ENCODE results near the gene GMNN. TPM values are rescaled to one million over a fixed set of nuclear protein-coding genes. Genes with fewer than 3 reads are reported as not detected.
"Not testable (repeated sequence)": the region's sequence is repeated elsewhere in the genome, so short reads cannot be mapped to it uniquely, and the experiment has no call there.

GMNN gene
- total RNA-seq, result 10 to 100 TPM; 74.1 to 75.8 TPM

- no peaks in the 10 kb centered on the region for H3K27me3 Mint-ChIP-seq
- peak; percentile 98 for DNase-seq
- no peaks in the 10 kb centered on the region for H3K9me3 Mint-ChIP-seq
- H3K36me3 Mint-ChIP-seq, result peaks cover 30% of the 10 kb centered on the region
- peaks cover 24% of the 10 kb centered on the region for H3K4me1 Mint-ChIP-seq
- peak within 1 kb of the TSS; percentile 93 for H3K4me3 Mint-ChIP-seq
- H3K27ac Mint-ChIP-seq, result peak within 1 kb of the TSS; percentile 99
Observed at GRCh38 chr6:24774696-24775519, at the start of gene GMNN. GMNN (plus strand) TSS chr6:24774937; CDS start chr6:24777247, 2,310 bp downstream.

GRCh38 chr6:24730653-24731052, 44.1 kb upstream of the GMNN start:
- not testable (repeated sequence) for H3K27ac Mint-ChIP-seq, H3K4me1 Mint-ChIP-seq, H3K27me3 Mint-ChIP-seq, DNase-seq, H3K4me3 Mint-ChIP-seq
- peaks cover 18% of the 10 kb centered on the region for H3K9me3 Mint-ChIP-seq
- peaks cover 12% of the 10 kb centered on the region for H3K36me3 Mint-ChIP-seq

GRCh38 chr6:24731456-24732134, 43.1 kb upstream of the GMNN start:
- not testable (repeated sequence) for H3K27me3 Mint-ChIP-seq, DNase-seq, H3K4me1 Mint-ChIP-seq, H3K27ac Mint-ChIP-seq, H3K4me3 Mint-ChIP-seq
- H3K9me3 Mint-ChIP-seq, result peaks cover 18% of the 10 kb centered on the region
- H3K36me3 Mint-ChIP-seq, result peaks cover 12% of the 10 kb centered on the region

GRCh38 chr6:24734166-24734565, 40.6 kb upstream of the GMNN start:
- Mint-ChIP-seq H3K4me3 (no peak overlapping the region), H3K4me1 (peaks cover 4% of the 10 kb centered on the region), H3K9me3 (peaks cover 18% of the 10 kb centered on the region), H3K27ac (no peak overlapping the region), H3K36me3 (peaks cover 12% of the 10 kb centered on the region), H3K27me3 (no peaks in the 10 kb centered on the region)
- DNase-seq, result no peak

GRCh38 chr6:24734710-24735109, 40.0 kb upstream of the GMNN start:
- Mint-ChIP-seq H3K9me3 (peaks cover 15% of the 10 kb centered on the region), H3K36me3 (peaks cover 12% of the 10 kb centered on the region)
- DNase-seq, H3K27ac Mint-ChIP-seq, H3K4me1 Mint-ChIP-seq, H3K4me3 Mint-ChIP-seq, H3K27me3 Mint-ChIP-seq: not testable (repeated sequence)

GRCh38 chr6:24738741-24739140, 36.0 kb upstream of the GMNN start:
- H3K4me3 Mint-ChIP-seq, result no peak overlapping the region
- H3K27ac Mint-ChIP-seq, result no peak overlapping the region
- peaks cover 20% of the 10 kb centered on the region for H3K4me1 Mint-ChIP-seq
- H3K36me3 Mint-ChIP-seq, result no peaks in the 10 kb centered on the region
- DNase-seq, result no peak
- peaks cover 4% of the 10 kb centered on the region for H3K9me3 Mint-ChIP-seq
- H3K27me3 Mint-ChIP-seq, result no peaks in the 10 kb centered on the region

GRCh38 chr6:24740861-24741260, 33.9 kb upstream of the GMNN start:
- no peaks in the 10 kb centered on the region for H3K36me3 Mint-ChIP-seq
- H3K27ac Mint-ChIP-seq, result no peak overlapping the region

GRCh38 chr6:24742216-24742738, 32.5 kb upstream of the GMNN start:
- H3K27ac Mint-ChIP-seq, result peak overlapping the region; percentile 53
- H3K9me3 Mint-ChIP-seq, result peaks cover 4% of the 10 kb centered on the region
- H3K4me3 Mint-ChIP-seq, result no peak overlapping the region
- peaks cover 20% of the 10 kb centered on the region for H3K4me1 Mint-ChIP-seq
- DNase-seq, result no peak
- no peaks in the 10 kb centered on the region for H3K36me3 Mint-ChIP-seq
- H3K27me3 Mint-ChIP-seq, result no peaks in the 10 kb centered on the region

More at GRCh38 chr6:24740861-24741260, 33.9 kb upstream of the GMNN start:
- DNase-seq, result no peak
- H3K9me3 Mint-ChIP-seq, result peaks cover 4% of the 10 kb centered on the region
- H3K4me1 Mint-ChIP-seq, result peaks cover 20% of the 10 kb centered on the region
- no peaks in the 10 kb centered on the region for H3K27me3 Mint-ChIP-seq
- H3K4me3 Mint-ChIP-seq, result no peak overlapping the region

GRCh38 chr6:24743265-24743943, 31.3 kb upstream of the GMNN start:
- peak overlapping the region; percentile 84 for H3K27ac Mint-ChIP-seq
- peak overlapping the region; percentile 35 for H3K4me3 Mint-ChIP-seq

GRCh38 chr6:24743944-24744335, 30.8 kb upstream of the GMNN start:
- no peak for DNase-seq
- Mint-ChIP-seq H3K27me3 (no peaks in the 10 kb centered on the region), H3K36me3 (no peaks in the 10 kb centered on the region), H3K4me1 (peaks cover 20% of the 10 kb centered on the region), H3K27ac (peak overlapping the region; percentile 84), H3K4me3 (no peak overlapping the region), H3K9me3 (peaks cover 4% of the 10 kb centered on the region)

More at GRCh38 chr6:24743265-24743943, 31.3 kb upstream of the GMNN start:
- Mint-ChIP-seq H3K9me3 (peaks cover 4% of the 10 kb centered on the region), H3K36me3 (no peaks in the 10 kb centered on the region), H3K4me1 (peaks cover 20% of the 10 kb centered on the region), H3K27me3 (no peaks in the 10 kb centered on the region)
- DNase-seq, result peak; percentile 46

- Mint-ChIP-seq H3K27ac (no peak overlapping the region), H3K27me3 (no peaks in the 10 kb centered on the region), H3K9me3 (peaks cover 4% of the 10 kb centered on the region)
Observed at GRCh38 chr6:24744911-24745310, 29.8 kb upstream of the GMNN start.

GRCh38 chr6:24749297-24749696, 25.4 kb upstream of the GMNN start:
- H3K36me3 Mint-ChIP-seq, result no peaks in the 10 kb centered on the region
- no peak for DNase-seq
- no peak overlapping the region for H3K4me3 Mint-ChIP-seq
- H3K9me3 Mint-ChIP-seq, result peaks cover under 1% of the 10 kb centered on the region
- H3K27ac Mint-ChIP-seq, result no peak overlapping the region
- H3K27me3 Mint-ChIP-seq, result no peaks in the 10 kb centered on the region
- H3K4me1 Mint-ChIP-seq, result peaks cover 4% of the 10 kb centered on the region

More at GRCh38 chr6:24744911-24745310, 29.8 kb upstream of the GMNN start:
- peaks cover 24% of the 10 kb centered on the region for H3K4me1 Mint-ChIP-seq
- no peak for DNase-seq
- no peak overlapping the region for H3K4me3 Mint-ChIP-seq
- H3K36me3 Mint-ChIP-seq, result no peaks in the 10 kb centered on the region

- not testable (repeated sequence) for H3K36me3 Mint-ChIP-seq, H3K27ac Mint-ChIP-seq, DNase-seq, H3K4me3 Mint-ChIP-seq, H3K9me3 Mint-ChIP-seq, H3K27me3 Mint-ChIP-seq, H3K4me1 Mint-ChIP-seq
Observed at GRCh38 chr6:24750878-24751277, 23.9 kb upstream of the GMNN start.

GRCh38 chr6:24752503-24752902, 22.2 kb upstream of the GMNN start:
- Mint-ChIP-seq H3K27ac (no peak overlapping the region), H3K27me3 (no peaks in the 10 kb centered on the region), H3K4me3 (no peak overlapping the region), H3K9me3 (peaks cover 1% of the 10 kb centered on the region), H3K4me1 (peaks cover 4% of the 10 kb centered on the region), H3K36me3 (no peaks in the 10 kb centered on the region)
- no peak for DNase-seq
